ENCODE results near the gene NEK7. TPM values are rescaled to one million over a fixed set of nuclear protein-coding genes. Genes with fewer than 3 reads are reported as not detected.

The NEK7 gene
- total RNA-seq, 2 donors from 2014 or later: 24.2 to 26.8 TPM

GRCh38 chr1:198278943-198279342 is 122.1 kb downstream of the NEK7 start:
- WGBS, 2 experiments (ENCODE audit: insufficient coverage in 1 of 2, insufficient read length in 1 of 2): 77% methylated on average over 1 of the region's 1 CpG; no CpG with 5 or more reads in 1 of the 2 experiments
- H3K36me3 Mint-ChIP-seq (ENCODE audit: low read depth): peaks cover 2% of the 10 kb centered on the region
- Histone ChIP-seq H3K36me3 (ENCODE audit: control insufficient read depth, insufficient read depth, low read length) (peaks cover 13% of the 10 kb centered on the region), H3K9me3 (ENCODE audit: control insufficient read depth, low read length) (no peaks in the 10 kb centered on the region), H3K27me3 (ENCODE audit: control insufficient read depth, insufficient read depth, low read length, poor library complexity, severe bottlenecking) (no peaks in the 10 kb centered on the region), H3K27ac (ENCODE audit: low read depth, low read length) (no peak overlapping the region), H3K9ac (ENCODE audit: extremely low read depth, low read length, poor library complexity, severe bottlenecking) (no peak overlapping the region), H3K4me1 (ENCODE audit: control insufficient read depth, insufficient read depth, low read length) (peaks cover 5% of the 10 kb centered on the region), H3K4me3 (ENCODE audit: low read length) (no peak overlapping the region)
- no peaks in the 10 kb centered on the region for H3K9me3 Mint-ChIP-seq
- DNase-seq: no peak
- peaks cover 10% of the 10 kb centered on the region for H3K4me1 Mint-ChIP-seq
- no peak for TF ChIP-seq CTCF (conservative IDR thresholded peaks at IDR 0.05)
- H3K27me3 Mint-ChIP-seq (ENCODE audit: insufficient read depth): no peaks in the 10 kb centered on the region
- H3K27ac Mint-ChIP-seq: no peak overlapping the region
- H3K4me3 Mint-ChIP-seq: no peak overlapping the region

- H3K4me1 Mint-ChIP-seq: peaks cover 13% of the 10 kb centered on the region
- no peak overlapping the region for H3K4me3 ChIP-seq (ENCODE audit: low read length)
- H3K27me3 Mint-ChIP-seq (ENCODE audit: insufficient read depth): no peaks in the 10 kb centered on the region
- H3K27ac ChIP-seq (ENCODE audit: low read depth, low read length): no peak overlapping the region
- TF ChIP-seq CTCF (conservative IDR thresholded peaks at IDR 0.05): no peak
- peaks cover 4% of the 10 kb centered on the region for H3K36me3 Mint-ChIP-seq (ENCODE audit: low read depth)
- no peaks in the 10 kb centered on the region for H3K27me3 ChIP-seq (ENCODE audit: control insufficient read depth, insufficient read depth, low read length, poor library complexity, severe bottlenecking)
- no peak overlapping the region for H3K27ac Mint-ChIP-seq
- H3K36me3 ChIP-seq (ENCODE audit: control insufficient read depth, insufficient read depth, low read length): peaks cover 13% of the 10 kb centered on the region
- H3K9me3 Mint-ChIP-seq: no peaks in the 10 kb centered on the region
- WGBS, 2 experiments (ENCODE audit: insufficient coverage in 1 of 2, insufficient read length in 1 of 2): 95 to 100% methylated on average over 1 to 2 of the region's 2 CpGs
- H3K9me3 ChIP-seq (ENCODE audit: control insufficient read depth, low read length): no peaks in the 10 kb centered on the region
- no peak overlapping the region for H3K4me3 Mint-ChIP-seq
- H3K4me1 ChIP-seq (ENCODE audit: control insufficient read depth, insufficient read depth, low read length): peaks cover 2% of the 10 kb centered on the region
- no peak for DNase-seq
- no peak overlapping the region for H3K9ac ChIP-seq (ENCODE audit: extremely low read depth, low read length, poor library complexity, severe bottlenecking)
These were observed 123.3 kb downstream of the NEK7 start for GRCh38 chr1:198280080-198280479.

DNA sequence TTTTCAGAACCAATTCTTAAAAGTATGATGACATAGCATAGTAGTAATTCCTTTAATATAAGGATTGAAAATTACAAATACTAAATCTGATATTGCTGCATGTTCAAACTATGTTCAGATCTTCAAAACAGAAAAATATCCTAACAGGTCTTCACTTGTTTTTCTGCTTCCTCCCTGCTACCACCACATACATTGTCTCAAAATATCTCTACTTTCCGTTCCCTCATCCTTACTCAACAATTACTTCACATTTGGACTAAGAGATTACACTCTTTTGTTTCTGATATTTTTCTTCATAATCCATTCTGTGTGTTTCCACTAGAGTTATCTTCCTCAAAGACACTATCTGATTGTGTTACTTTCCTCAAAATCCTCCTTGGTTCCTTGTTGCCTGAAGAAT is 125.1 kb downstream of the NEK7 start:
- H3K4me1 Mint-ChIP-seq: peaks cover 10% of the 10 kb centered on the region
- Histone ChIP-seq H3K27ac (ENCODE audit: low read depth, low read length) (no peak overlapping the region), H3K4me1 (ENCODE audit: control insufficient read depth, insufficient read depth, low read length) (peaks cover 2% of the 10 kb centered on the region), H3K27me3 (ENCODE audit: control insufficient read depth, insufficient read depth, low read length, poor library complexity, severe bottlenecking) (no peaks in the 10 kb centered on the region), H3K4me3 (ENCODE audit: low read length) (no peak overlapping the region), H3K9ac (ENCODE audit: extremely low read depth, low read length, poor library complexity, severe bottlenecking) (no peak overlapping the region), H3K36me3 (ENCODE audit: control insufficient read depth, insufficient read depth, low read length) (peaks cover 29% of the 10 kb centered on the region), H3K9me3 (ENCODE audit: control insufficient read depth, low read length) (no peaks in the 10 kb centered on the region)
- peaks cover 16% of the 10 kb centered on the region for H3K36me3 Mint-ChIP-seq (ENCODE audit: low read depth)
- TF ChIP-seq CTCF (conservative IDR thresholded peaks at IDR 0.05): no peak
- no peak for DNase-seq
- H3K27ac Mint-ChIP-seq: no peak overlapping the region
- WGBS, 2 experiments (ENCODE audit: insufficient coverage in 1 of 2, insufficient read length in 1 of 2): 88 to 98% methylated on average over 1 of the region's 1 CpG
- H3K9me3 Mint-ChIP-seq: no peaks in the 10 kb centered on the region
- H3K4me3 Mint-ChIP-seq: no peak overlapping the region
- no peaks in the 10 kb centered on the region for H3K27me3 Mint-ChIP-seq (ENCODE audit: insufficient read depth)

All from endodermal cell (in vitro differentiated cells).